Transverse colon (tissue), 4 donors: Measurements from ENCODE around the gene C11orf65.

ENCODE experiments used
- CTCF ChIP-seq, 5 experiments: fragments of 200-600 bp in 3 of 5; fragments of 450-650 bp in 2 of 5; sonication (generic) in 3 of 5; IDR thresholded peaks; 1 replicate in 2 of 5; 2 replicates in 3 of 5; pipeline ENCODE4 v1.5.1; 2016 to 2017; ENCODE audit warnings: antibody characterized with exemption in 5 of 5, inconsistent platforms in 3 of 5, mild to moderate bottlenecking in 2 of 5, moderate library complexity in 1 of 5
- EP300 ChIP-seq: sonication (generic); formaldehyde crosslinking; IDR thresholded peaks from one replicate; pipeline ENCODE4 v1.6.1; 2017; ENCODE audit warnings: antibody characterized with exemption, low read depth
- POLR2A ChIP-seq: fragments of 450-650 bp; IDR thresholded peaks from one replicate; pipeline ENCODE4 v1.6.1; 2016; ENCODE audit warnings: antibody characterized with exemption, mild to moderate bottlenecking, moderate library complexity
- POLR2AphosphoS5 ChIP-seq, 3 donors: sonication (generic); formaldehyde crosslinking; IDR thresholded peaks; one replicate each; pipeline ENCODE4 v1.6.1; 2016; ENCODE audit warnings: antibody characterized with exemption in 3 of 3

- no peak for TF ChIP-seq EP300
- no peak for TF ChIP-seq CTCF (IDR thresholded peaks at IDR 0.05)
- TF ChIP-seq POLR2A, result no peak
- no peak for TF ChIP-seq POLR2AphosphoS5 (IDR thresholded peaks at IDR 0.05)
Observed at GRCh38 chr11:108508653-108509593, 41.6 kb upstream of the C11orf65 start.
